Activated CD8-positive, alpha-beta memory T cell treated with anti-CD3 and anti-CD28 coated beads, Interleukin-2, amount 50 U/mL, for 48 hours (primary cell): ENCODE data around the gene DENND1B.

Source experiments
- DNase-seq: peaks from one replicate; pipeline ENCODE4 v3.0.0-alpha.2; 2020

DENND1B gene

DNA sequence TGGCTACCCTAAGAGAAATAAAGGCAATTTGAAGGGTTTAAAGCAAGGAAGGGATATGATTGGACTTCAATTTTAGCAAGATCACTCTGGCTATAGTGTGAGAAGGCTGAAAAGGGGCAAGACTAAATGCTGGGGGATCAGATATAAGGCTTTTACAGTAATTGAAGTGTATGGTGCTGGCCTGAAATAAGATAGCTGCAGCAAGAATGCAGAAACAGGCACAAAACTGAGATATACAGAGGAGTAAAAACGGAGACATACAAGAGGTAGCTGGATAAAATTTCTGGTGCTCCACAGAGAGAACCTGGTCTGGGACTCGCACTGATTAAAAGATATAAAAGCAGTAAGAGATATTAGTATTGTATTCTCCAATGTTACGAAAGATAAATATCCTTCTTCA lies 92.0 kb downstream of the DENND1B start:
- no peak for DNase-seq

DNA sequence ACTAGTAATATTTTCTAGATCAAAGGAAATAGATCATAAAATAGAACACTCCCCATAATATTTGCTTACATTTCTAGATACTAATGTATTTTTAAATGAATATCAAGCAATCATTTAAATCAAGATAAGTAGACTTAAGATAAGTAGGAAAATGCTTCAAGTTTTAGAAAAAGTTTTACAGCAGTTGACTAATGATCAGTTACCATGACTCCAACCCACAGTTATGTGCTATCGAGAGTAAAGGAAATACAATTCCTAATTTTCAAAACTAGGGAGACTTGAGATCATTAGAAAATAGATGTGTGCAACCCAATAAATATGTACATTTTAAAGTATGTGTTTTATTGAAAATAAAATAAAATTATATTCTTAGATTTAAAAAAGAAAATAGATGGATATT lies 95.0 kb downstream of the DENND1B start:
- DNase-seq: no peak

GRCh38 chr1:197677752-197678295 lies 97.5 kb downstream of the DENND1B start:
- no peak for DNase-seq

- no peak for DNase-seq
Observed at GRCh38 chr1:197677313-197677712, 98.0 kb downstream of the DENND1B start.

DNA sequence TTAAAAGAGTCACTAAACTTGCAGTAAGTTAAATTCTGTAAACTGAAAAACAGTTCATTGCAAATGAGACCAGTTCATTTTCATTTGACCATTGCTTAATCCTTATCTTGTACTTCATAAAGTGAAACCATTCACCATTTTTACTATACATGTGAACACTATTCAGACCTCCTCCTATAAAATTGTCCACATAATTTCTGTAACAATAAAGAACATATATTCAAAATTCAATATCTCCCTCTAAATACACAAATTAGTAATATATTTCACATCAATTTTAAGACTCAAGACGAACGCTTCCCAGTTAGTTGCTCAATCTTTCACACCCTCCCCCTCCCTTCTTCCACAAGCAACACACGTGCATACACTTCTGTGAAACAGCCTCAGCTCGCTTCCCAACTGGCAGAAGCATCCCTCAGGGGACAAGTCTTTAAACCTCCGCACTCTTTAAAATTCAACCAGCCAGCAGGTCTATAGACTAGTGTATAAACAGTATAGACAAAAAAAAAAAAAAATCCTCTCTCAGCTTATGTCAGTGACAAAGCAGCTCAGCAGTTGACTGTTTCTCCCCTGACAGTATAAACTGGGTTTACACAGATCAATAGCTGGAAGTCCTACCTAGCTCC lies 99.6 kb downstream of the DENND1B start:
- no peak for DNase-seq

GRCh38 chr1:197674286-197674685 lies 101.0 kb downstream of the DENND1B start:
- no peak for DNase-seq

GRCh38 chr1:197673292-197673691 lies 102.0 kb downstream of the DENND1B start:
- DNase-seq: no peak

DNA sequence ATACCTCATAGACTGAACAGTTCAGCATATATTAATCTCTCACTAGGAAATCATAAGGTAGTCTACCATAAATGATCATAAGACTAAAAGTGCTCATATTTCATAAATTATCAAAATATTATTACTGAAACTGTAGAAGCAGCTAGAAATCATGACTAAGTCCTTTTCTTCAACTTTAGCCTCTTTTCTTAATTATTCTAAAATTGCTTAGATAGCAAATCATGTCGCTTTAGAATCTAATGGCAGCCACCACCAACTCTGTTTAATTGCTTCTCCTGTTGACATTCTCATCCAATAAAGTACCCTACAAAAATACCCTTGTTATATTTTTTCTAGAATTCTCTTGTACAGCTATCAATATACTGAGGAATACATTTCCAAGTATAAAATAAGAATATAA lies 102.9 kb downstream of the DENND1B start:
- no peak for DNase-seq

DNA sequence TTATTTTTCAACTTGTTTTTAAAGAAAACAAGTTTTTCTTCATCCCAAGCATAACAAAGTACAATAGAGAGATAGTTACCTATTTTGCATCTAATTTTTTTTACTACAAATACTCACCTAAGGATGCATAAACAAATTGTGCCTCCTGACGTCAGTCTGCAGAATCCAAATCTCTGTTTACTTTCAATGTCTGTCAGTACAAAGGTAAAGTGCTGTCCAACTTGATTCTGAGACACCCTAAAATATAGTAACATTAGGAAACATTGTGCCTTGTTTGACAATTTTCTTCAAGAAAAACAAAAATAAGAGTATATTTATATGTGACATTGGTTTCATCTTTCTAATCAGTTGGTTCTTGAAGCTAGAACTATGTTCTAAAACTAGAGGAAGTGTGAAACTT lies 103.4 kb downstream of the DENND1B start:
- DNase-seq: no peak

DNA sequence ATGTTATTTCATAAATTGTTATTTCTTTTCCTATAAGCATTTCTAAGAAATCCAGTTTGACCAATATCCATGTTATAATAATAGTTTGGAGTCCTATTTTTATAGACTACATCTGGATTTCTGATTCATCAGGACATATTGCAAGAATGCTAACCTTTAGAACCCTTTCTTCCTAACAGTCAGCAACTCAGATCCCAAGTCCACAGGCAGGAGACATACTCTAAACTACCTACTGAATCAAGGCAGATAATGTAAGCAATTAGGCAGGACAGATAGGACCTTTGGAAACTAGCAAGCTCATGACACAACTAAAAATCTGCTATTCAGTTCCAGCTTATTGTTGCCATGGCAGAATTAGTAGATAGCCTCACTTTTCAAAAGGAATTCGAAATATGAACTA lies 104.1 kb downstream of the DENND1B start:
- DNase-seq: no peak

GRCh38 chr1:197666769-197667285 lies 108.5 kb downstream of the DENND1B start:
- no peak for DNase-seq

GRCh38 chr1:197664391-197664790 lies 110.9 kb downstream of the DENND1B start:
- no peak for DNase-seq

DNA sequence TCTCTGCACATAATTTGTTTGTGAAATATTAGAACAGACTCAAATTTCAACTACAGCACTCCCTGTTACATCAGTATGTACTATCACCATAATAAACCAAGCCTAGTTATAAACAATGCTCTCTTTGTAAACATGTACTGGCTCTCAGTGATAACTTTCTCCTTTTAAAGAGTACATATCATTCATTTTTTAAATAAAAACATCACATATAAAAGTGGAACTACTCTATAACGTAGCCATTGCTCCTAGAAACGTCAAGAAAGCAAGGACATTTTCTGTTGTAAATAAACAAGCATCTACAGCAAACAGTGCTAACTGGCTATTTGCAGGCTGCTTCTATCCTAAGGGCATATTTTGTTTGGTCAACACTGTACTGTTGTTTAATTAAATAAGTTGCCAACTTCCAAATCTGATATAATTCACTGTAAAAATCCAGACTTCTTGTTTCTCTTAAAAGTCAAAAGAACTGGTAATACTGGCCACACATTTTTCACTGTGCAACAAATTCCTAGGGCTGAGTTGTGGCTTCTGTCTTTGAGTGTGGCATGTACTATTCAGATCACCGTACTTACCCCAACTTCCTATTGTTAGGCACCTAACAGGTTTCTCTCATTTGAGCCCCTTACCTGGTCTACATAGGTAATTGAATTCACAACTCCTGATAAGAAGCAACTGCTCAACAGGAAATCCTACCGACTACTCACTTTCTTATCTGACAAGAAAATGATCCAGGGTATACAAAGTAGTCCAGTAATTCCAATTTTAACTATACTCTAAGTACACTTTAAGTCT lies 111.9 kb downstream of the DENND1B start:
- DNase-seq: no peak

DNA sequence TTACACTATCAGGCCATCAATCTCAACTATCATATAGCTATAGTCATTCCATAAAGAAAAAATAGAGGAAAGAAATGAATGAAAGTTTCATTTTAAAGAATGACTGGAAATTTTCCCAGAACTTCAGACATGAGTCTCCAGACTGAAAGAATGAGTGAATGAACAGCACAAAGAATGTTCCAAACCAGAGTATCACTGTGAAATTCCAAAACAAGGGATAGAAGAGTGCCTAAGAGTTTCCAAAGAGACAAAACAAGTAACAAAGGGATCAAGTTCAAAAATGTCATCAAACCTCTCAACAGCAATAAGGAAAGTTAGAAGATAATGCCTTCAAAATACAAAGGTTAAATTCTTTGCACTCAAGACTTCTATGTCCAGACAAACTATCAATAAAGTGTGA lies 114.9 kb downstream of the DENND1B start:
- no peak for DNase-seq

GRCh38 chr1:197659171-197659570 lies 116.1 kb downstream of the DENND1B start:
- DNase-seq: no peak

- DNase-seq: no peak
Observed at GRCh38 chr1:197649188-197649587, 126.1 kb downstream of the DENND1B start.

GRCh38 chr1:197638316-197638715 lies 137.0 kb downstream of the DENND1B start:
- no peak for DNase-seq

GRCh38 chr1:197637406-197637805 lies 137.9 kb downstream of the DENND1B start:
- no peak for DNase-seq

DNA sequence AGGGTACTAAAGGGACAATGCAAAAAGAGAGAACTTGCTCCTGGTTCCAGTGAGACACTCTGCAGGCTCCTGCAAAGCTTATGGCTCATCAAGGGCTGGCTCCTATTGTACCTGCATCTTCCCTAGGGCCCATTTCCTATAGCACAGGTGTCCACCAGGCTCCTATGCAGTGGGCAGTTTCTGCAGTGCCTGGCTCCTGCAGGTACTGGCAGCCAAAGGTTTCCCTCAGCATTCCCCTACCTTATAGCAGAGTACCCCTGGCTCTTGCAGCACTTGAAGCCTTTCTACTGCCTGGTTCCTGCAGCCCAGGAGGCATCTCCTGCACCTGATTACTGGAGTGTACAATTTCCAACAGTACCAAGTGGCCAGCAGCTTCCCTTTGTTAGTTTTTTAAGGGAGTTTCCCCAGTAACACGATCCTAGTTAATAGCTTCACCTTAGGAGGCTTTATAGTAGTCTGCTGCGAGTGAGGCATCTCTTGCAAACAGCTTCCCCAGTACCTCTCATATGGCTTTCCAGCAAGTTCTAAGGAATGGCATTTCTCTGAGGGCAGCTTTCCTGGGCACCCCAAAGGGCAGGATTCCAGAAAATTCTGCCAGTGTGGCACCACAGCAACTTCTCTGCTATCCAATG lies 141.7 kb downstream of the DENND1B start:
- DNase-seq: no peak

- no peak for DNase-seq
Observed at GRCh38 chr1:197632651-197633050, 142.6 kb downstream of the DENND1B start.

- DNase-seq: no peak
Observed at GRCh38 chr1:197632005-197632404, 143.3 kb downstream of the DENND1B start.

GRCh38 chr1:197622371-197622770 lies 152.9 kb downstream of the DENND1B start:
- no peak for DNase-seq

GRCh38 chr1:197621761-197622160 lies 153.5 kb downstream of the DENND1B start:
- no peak for DNase-seq

GRCh38 chr1:197620714-197621163 lies 154.5 kb downstream of the DENND1B start:
- no peak for DNase-seq
